GM21737 (cell line): ENCODE data around the gene PDLIM5.
"Not testable (repeated sequence)": the region's sequence is repeated elsewhere in the genome, so short reads cannot be mapped to it uniquely, and the experiment has no call there.

Experiments used
- ATAC-seq: cut with Tn5 transposase; IDR thresholded peaks from one replicate; pipeline ENCODE4 v1.9.1; 2021; ENCODE audit warnings: mild to moderate bottlenecking, moderate library complexity; ENCODE audit not compliant: unreplicated experiment

The PDLIM5 gene, protein sequence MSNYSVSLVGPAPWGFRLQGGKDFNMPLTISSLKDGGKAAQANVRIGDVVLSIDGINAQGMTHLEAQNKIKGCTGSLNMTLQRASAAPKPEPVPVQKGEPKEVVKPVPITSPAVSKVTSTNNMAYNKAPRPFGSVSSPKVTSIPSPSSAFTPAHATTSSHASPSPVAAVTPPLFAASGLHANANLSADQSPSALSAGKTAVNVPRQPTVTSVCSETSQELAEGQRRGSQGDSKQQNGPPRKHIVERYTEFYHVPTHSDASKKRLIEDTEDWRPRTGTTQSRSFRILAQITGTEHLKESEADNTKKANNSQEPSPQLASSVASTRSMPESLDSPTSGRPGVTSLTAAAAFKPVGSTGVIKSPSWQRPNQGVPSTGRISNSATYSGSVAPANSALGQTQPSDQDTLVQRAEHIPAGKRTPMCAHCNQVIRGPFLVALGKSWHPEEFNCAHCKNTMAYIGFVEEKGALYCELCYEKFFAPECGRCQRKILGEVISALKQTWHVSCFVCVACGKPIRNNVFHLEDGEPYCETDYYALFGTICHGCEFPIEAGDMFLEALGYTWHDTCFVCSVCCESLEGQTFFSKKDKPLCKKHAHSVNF

DNA sequence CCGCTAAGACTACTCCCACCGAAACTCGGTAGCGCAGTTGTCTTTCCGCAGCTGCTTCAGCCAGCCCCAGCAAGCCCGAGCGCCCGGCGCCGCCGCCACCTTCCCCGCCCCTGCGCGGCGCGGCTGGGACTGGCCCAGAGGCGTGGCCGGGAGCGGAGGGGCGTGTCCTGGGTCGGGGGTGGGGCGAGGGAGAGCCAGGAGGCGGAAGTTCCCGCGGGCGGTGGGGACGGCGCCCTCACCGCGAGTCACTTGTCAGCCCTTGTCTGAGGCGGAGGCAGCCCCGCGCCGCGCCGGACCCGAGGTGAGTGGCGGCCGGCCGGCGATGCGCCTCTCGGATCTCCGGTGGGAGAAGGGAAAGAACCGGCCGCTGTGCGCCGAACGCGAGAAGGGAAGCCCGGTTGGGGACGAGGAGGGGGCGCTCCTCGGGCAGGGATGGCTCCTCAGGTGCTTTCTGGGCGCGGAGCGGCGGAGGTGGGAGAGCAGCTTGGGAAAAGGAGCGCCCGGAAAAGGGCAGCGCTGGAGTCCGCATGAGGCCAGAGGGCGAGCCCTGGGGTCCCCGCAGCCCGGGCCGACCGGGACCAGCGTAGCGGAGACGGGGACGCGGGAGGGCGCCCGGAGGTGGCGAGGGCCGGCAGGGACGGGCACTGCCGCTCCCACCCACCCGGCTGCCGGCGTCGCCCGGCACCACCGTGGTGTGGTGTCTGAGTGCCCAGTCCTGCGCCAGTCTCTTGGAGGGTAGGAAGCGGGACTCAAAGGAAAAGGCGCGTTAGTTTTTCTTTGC lies at the start of gene PDLIM5:
PDLIM5 (plus strand) TSS at position 248 of the 781 bp plus-strand sequence. CDS start 3,347 bp downstream, outside the sequence.
- peak; percentile 92 for ATAC-seq

DNA sequence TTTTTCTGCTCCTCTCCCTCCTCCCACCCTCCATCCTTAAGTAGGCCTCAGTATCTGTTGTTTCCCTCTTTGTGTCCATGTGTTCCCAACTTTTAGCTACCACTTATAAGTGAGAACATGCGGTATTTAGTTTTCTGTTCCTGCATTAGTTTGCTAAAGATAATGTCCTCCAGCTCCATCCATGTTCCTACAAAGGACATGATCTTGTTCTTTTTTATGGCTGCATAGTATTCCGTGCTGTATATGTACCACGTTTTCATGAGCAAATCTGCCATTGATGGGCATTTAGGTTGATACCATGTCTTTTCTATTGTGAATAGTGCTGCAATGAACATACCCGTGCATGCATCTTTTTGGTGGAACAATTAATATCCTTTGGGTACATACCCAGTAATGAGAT lies 49.3 kb upstream of the PDLIM5 start:
- not testable (repeated sequence) for ATAC-seq

DNA sequence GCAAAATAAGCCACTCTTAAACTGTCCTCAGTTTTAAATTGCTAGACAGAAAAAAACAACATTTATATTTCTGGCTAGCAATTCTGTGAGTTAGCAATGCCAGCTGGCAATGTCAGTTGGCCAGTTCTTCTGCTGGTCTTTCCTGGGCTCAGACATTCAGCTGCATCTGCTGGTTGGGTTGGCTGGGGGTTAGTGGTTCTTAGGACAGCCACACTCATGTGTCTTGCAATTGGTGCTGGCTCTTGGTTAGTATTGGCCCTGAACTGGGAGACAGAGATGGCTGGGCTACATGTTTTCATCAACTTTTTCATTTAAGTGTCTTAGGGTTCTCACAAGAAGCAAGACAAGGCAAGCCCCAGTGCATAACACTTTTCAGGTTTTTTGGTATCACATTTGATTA lies 48.0 kb upstream of the PDLIM5 start:
- ATAC-seq = no peak

DNA sequence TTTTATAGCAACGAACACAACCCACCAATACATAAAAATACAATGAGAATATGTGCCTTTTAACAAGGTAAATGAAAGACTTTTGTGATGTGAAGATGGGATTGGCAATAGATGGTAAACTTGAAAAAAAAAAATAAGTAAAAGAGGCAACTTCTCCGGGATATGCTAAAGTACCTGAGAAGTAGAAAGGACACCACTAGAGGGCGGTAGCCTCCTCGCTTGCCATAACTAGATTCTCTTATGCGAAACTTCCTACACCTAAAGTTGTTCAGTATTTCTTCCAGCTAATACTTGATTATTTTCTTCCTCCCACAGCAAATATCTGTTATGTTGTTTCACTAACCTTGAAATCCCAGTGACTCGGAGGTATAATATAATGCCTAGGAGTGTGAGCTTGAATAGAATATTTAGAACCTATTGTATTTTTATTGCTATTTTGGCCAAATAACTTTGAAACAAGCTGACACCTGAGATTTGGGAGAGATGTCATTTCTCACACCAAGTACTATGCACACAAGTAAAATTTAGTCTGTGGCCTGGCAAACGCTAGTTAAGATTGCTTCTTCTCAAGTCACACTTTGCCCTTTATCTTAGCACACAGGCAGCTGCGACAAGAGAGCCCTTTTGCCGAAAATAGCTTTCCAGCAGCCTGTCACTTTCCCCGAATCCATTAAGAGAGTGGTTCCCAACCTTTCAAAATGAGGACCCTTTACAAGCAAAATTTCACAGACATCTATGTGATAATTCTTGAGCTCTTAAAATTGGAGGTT lies 44.9 kb upstream of the PDLIM5 start:
- ATAC-seq = peak; percentile 81

DNA sequence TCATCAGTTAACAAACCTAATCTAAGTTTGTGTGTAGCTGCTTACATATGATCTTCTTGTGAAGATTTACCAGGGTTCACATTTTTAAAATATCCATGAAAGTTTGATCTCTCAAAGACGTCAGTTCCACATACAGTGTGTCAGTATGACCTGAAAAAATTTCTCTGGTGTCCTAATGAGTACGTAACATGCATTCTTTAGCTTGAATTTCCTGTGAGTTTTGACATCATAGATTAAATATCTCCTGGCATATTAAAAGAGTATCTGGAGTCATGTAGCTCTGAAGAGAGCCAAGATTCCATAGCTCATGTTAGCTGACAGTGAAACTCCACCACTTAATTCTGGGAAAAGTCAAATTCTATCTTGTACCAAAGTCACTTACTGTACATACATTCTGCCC lies 43.9 kb upstream of the PDLIM5 start:
- no peak for ATAC-seq

DNA sequence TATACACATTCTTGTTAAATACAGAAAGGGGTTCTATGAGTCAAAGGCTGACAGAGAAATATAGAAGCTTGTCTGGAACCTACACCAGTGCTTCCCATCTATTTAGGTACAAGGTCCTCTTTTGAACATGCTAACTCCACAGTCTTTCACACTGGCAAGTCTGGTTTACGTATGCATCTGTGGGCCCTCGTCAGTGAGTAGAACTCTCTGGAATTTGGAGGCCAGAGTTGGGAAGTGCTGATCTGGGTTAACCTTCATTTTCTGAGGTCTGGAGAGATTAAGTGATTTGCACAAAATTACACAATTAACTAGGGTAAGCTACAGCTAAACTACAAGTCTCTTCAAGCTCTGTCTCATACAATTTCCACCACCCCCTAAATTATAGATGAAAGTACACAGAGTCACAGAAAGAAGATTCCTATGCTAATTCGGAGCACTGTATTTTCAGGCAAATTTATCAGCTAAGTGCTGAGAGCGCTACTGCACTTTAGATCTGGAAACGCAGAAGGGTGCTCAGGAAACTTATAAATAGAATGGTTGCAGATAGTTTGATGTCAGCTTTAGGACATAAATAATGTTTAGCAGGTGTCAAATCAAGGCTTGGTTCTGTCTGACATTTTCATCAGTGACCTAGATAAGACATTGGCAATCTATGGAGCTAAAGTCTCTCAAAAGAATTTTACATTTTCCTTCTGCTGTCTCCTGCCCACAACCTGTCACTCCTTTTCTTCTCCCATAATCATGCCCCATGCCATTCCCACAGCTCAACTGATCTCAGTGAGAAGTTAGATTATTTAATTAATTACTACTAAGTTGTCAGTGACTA lies 43.0 kb upstream of the PDLIM5 start:
- ATAC-seq = no peak

DNA sequence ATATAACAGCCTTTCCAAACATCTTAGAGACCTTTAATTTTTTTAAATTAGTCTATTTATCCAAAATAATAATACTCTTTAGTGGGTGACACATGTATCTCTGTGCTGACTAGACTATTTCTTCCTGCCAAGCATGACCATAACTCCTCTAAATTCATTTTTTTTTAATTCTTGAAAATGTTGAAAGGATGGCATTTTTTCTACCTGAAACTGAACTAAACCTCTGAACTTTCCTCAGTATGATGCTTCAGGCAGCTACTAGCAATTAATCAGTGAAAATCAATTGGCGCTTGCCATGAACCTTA lies 42.4 kb upstream of the PDLIM5 start:
- ATAC-seq = no peak

DNA sequence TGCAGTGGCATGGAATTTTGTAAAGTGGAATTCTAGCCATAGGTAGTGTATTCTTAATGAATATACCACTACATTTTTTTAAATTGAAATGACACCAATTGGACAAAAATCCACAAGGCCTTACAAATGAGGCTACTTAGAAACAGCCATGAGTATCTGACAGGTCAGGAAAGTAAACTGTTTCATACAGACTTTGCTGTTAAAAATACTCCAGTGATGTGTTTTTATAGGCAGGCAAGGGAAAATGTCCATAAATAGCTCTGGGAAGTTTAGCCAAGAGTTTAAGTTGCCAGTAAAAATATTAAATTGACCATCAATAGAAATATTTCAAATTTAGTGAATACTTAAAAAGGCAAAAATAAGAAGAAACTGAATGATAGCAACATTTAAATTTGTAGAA lies 41.8 kb upstream of the PDLIM5 start:
- ATAC-seq = no peak

DNA sequence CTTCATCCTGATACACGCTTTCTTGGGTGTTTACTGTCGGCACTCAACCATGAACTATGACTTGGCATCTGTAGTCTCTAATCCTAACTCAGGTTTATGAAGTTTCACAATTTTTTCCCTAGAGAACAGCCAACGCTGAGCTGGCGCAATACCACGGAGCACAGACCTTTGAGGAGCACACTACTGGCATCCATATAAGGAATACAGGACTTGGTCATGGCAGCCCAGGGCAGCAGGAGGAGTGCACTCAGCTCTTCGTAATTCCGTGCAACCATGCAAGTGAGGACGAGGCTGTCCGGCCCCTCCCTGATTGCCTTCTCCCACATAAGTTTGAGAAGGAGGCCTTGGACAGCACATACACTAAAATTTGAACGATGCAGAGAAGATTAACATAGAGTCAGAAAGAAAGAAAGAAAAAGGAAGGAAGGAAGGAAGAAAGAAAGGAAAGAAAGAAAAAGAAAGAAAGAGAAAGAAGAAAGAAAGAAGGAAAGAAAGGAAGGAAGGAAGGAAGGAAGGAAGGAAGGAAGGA lies 41.0 kb upstream of the PDLIM5 start:
- ATAC-seq = no peak

DNA sequence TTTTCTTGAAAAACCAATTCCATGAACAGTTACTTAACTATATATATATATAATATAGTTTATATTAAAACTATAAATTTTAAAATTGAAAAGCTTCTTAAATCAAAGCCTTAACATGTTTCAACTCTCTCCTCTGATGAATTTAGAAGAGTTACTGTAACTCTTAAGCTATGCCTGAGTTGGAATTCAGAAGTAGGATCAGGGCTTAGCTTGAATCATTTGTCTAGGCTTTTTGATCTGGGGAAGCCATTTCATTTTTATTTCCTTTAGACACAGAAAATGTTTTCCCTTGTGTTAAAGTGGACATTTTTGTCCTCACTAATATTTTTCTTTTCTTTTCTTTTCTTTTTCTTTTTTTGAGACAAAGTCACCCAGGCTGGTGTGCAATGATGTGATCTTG lies 40.4 kb upstream of the PDLIM5 start:
- ATAC-seq = no peak

DNA sequence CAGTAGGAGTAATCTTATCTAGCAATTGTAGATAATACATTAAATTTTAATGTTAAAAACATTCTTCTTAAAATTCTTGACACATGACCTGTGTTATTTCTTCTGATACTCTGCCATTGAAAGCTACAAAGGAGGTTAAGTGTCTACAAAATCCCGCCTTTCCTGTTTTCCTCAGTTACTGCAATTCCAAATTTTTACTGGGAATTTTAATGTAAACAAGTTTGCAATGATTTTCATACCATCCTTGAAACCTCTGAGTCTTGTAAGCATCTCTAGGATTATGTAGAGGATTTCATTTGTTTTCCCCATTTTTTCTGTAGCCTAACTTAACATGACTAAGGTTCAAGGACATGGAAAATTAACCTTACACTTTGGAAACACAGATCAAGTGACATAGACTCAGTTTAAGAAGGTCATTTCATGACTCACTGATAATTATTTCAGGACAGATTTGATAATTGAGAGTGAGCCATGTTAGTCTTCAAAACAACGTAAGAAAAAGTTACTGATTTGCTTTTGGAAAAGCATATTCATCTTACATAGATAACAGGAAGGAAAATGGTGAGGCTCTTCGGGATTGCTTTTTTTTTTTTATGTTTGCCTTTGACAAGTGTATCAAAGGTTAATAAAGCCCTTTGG lies 39.6 kb upstream of the PDLIM5 start:
- ATAC-seq = no peak

DNA sequence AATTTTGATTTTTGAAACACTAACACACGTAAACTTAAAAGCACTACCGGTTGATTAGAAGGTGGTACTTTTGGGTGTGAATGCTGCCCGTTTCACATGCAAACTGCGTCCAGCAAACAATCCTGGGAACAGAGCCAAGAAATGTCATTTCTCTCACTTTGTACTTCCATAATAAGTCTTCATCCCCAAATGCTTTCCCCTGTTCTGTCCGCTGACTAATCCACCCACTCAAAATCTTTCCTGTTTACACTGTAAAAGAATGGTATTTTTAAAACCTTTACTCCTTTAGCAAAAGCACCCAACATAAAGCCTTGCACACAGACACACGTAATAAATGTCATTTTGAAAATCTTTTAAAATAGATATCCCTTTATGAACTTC lies 39.1 kb upstream of the PDLIM5 start:
- ATAC-seq = no peak

DNA sequence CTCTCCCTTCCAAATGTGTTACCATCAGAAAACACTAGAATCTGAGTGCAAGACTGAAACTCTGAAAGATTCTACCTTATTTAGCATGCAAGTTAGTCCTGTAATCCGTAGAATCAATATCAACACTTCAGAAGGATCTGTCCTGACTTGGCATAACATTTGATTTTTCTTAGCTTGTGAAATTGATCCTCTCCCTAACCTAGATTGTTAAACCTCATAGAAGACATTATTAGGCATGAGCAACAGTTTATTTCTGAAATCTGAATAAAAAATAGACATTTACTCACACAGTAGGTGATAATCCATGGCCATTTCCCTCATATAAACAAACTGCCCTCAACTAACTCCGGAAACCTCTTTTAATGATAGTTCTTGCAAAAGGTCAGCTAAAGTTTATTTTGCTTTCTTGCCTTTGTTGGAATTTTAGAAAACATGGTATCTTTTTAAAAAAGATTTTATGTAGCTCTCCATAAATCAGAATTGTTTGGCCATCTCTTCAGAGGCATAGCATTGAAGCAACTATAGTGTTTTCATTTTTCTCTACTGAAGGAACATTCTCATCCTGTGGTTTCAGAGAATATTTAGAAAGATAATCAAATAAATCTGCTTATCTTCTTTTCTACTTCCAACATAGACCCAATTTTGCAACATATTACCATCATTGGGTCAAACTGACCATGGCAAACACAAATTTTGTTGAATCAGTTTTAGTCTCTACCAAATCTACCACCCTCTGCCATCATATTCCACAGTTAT lies 38.5 kb upstream of the PDLIM5 start:
- no peak for ATAC-seq

DNA sequence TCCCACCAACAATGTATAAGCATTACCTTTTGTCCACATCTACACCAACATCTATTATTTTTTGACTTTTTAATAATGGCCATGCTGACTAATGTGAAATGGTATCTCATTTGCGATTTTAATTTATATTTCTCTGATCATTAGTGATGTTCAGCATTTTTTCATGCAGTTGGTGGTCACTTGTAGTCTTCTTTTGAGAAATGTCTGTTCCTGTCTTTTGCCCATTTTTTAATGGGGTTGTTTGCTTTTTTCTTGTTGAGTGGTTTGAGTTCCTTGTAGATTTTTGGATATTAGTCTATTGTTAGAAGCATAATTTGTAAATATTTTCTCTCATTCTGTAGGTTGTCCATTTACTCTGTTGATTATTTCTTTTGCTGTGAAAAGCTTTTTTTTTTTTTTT lies 36.8 kb upstream of the PDLIM5 start:
- no peak for ATAC-seq

DNA sequence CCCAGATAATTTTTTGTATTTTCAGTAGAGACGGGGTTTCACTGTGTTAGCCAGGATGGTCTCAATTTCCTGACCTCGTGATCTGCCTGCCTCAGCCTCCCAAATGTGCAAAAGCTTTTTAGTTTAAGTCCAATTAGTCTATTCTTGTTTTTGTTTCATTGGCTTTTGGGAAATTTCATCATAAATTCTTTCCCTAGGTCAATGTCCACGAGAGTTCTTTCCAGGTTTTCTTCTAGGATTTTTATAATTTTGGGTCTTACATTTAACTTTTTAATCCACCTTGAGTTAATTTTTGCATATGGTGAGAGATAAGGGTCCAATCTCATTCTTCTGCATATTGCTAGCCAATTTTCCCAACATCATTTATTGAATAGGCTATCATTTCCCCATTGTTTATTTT lies 36.3 kb upstream of the PDLIM5 start:
- ATAC-seq = no peak

DNA sequence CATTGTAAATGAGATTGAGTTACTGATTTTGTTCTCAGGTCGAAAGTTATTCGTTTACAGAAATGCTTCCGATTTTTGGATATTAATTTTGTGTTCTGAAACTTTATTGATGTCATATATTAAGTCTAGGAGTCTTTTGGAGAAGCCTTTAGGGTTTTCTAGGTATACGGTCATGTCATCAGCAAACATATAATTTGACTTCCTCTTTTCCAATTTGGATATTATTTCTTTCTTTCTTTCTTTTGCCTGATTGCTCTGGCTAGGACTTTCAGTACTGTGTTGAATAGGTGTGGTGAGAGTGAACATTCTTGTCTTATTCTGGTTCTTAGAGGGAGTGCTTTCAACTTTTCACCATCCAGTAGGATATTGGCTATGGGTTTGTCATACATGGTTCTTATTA lies 35.4 kb upstream of the PDLIM5 start:
- ATAC-seq = no peak

DNA sequence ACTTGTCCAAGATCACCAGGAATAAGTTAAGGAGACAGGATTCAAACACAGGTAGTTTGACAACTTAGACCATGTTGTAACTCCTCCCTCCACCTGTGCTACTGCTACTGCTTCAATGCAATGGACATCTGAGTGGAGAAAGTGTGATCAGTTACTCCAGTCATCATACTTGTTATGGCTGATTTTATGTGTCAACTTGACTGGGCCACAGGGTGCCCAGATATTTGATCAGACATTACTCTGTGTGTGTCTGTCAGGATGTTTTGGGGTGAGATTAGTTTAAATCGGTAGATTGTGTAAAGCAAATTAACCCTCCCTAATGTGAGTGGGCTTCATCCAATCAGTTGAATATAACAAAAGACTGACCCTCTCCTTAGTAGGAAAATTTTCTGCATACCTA lies 34.8 kb upstream of the PDLIM5 start:
- ATAC-seq = no peak

DNA sequence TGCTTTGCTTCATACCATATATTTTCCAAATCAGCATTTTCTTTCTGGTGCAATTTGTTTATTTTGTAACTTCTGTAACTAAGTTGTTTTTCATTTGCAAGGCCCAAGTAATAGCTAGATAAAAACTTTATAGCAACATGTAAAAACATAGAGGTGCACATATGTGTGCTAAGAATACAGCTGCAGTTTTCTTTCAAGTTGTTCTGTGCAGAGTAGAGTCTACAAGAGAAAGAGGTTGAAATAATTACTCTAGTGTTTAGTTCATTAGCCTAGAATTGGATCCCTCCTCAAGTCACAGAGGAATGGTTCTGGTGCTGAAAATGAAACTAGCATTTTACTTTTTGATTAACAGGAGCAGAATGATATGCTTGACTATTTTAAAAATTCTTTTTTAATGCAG lies 32.2 kb upstream of the PDLIM5 start:
- no peak for ATAC-seq

DNA sequence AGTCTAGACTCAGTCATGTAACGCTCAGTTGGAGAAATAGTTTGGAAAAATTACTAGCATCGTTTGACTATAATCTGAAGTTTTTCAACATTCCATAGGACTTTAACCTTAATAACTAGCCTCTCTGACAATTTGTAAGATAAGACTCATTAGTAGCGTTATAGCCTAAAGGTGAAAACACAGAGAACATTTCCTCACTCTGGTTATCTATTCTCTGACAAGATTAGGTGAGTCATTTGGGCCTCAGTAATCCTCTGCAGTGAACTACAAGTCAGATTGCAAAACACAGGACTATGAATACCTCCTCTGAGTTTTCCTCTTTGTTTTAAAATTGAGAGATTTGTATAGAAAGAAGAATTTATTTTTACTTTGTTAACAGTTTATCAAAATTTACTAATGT lies 31.8 kb upstream of the PDLIM5 start:
- ATAC-seq = no peak
